DMS114 treated with DMSO at 0.1 percent for 48 hours (cell line): Measurements from ENCODE around the gene LYSMD4.
"Not testable (repeated sequence)": the region's sequence is repeated elsewhere in the genome, so short reads cannot be mapped to it uniquely, and the experiment has no call there.

Source experiments
- DNase-seq: peaks from one replicate; lab custom pipeline; 2025; ENCODE audit not compliant: unreplicated experiment; lab: John Stamatoyannopoulos, UW

The LYSMD4 gene

GRCh38 chr15:99733268-99734039 lies at the start of gene LYSMD4:
Gene LYSMD4 (minus strand): TSS chr15:99733437. CDS start chr15:99731999, 1,438 bp downstream.
- peak; percentile 95 for DNase-seq

GRCh38 chr15:99782029-99782428 lies 48.8 kb upstream of the LYSMD4 start:
- DNase-seq = not testable (repeated sequence)

GRCh38 chr15:99777144-99777543 lies 43.9 kb upstream of the LYSMD4 start:
- DNase-seq = no peak

- no peak for DNase-seq
These were observed 31.3 kb upstream of the LYSMD4 start for GRCh38 chr15:99764522-99764921.

DNA sequence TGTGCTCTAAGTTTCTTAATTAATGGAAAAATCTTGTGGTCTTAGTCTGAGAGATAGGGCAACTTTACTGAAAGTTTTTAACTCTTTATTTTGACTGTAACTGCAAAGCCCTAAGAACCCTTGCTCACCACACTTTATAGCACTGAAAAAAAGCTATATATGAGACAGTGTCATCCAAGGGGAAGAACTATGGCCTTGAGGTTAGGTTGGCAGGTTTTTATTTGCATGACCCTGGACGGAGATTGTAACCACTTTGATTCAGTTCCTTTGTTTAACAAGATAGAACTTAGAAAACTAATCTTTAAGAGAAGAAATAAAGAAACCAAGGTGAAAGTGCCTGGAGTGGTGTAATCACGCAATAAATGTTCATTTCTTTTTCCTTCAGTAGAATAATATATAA lies 30.6 kb upstream of the LYSMD4 start:
- no peak for DNase-seq

GRCh38 chr15:99762288-99762687 lies 29.1 kb upstream of the LYSMD4 start:
- no peak for DNase-seq

DNA sequence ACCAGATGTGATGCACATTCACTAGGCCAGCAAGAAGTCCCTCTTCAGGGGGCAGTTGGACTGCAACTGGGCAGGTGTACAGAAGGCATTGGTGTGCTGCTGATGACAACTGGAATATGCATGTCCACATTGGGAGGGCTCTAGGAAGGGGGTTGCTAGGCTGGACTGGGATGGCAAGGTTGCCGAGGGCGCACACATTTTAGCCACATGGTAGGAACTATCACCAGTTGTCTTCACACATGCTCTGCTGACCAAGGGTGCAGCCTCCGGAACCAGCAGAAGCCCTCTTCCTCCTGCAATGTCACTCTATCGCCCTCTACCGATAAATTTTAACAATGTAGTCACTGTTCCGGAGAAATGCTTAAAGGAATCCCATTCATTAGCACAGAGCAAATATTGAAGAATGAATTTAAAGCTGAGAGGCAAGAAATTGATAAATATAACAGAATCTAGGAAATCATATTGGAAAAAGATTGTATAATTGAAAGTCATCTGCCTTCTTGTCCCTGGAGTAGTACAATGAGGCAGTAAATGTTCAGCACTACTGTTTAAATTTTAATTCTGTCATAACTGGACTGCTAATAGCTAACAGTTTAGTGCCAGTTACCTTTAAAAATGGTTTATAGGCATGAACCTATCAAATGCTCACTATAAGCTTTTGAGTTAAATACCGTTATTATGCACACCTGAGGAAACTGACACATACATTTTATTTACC lies 22.6 kb upstream of the LYSMD4 start:
- peak; percentile 68 for DNase-seq

DNA sequence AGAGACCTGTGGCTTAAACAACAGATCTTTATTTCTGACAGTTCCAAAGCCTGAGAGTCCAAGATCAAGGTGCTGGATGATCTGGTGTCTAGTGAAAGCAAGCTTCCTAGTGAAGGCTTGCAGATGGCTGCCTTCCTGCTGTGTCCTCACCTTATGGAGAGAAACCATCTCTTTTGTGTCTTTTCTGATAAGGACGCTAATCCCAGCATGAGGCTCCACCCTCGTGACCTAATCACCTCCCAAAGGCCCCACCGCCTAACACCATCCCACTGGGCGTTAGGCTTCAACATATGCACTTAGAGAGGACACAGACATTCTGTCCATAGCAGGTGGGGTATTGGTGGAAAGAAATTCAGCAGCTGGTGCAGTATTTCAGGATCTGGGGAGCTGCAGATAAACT lies 19.8 kb upstream of the LYSMD4 start:
- no peak for DNase-seq

DNA sequence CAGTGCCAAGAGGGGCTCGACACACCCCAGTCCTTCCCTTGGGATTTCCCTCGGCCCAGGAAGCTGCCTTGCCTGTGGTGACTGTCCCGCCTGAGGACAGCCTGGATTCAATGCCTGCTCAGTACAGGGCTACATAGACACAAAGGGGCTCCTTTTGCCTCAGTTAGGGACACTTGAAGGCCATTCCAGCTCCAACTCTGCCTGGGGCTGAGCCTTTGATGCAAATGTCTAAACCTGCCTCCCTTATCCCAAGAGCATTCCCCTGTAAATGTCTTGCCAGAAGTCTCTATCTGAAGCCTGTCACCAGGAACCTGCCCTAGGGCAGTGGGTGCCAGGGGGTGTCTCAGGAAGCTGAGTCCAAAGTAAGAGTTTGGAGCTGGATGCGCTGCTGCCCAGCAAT lies 19.3 kb upstream of the LYSMD4 start:
- DNase-seq = no peak

GRCh38 chr15:99750326-99750725 lies 17.1 kb upstream of the LYSMD4 start:
- not testable (repeated sequence) for DNase-seq

DNA sequence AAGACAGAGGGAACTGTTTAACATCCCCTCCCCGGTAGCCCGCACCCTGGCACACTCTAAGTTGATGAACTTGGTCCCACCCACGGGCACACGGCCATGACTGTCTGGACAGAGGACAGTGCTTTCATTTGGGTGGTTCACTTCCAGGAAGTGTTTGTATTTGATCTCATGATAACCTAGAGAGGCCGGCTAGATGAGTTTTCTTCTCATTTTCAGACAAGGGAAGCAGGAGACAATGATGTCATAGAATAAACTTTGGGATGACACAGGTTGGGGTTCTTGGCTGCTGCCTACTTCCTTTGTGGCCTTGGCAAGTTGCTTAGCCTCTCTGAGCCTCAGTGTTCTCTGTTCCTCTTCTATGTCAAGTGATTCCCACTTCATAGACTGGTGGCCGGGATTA lies 16.1 kb upstream of the LYSMD4 start:
- no peak for DNase-seq

- no peak for DNase-seq
These were observed 12.3 kb upstream of the LYSMD4 start for GRCh38 chr15:99745370-99746086.

DNA sequence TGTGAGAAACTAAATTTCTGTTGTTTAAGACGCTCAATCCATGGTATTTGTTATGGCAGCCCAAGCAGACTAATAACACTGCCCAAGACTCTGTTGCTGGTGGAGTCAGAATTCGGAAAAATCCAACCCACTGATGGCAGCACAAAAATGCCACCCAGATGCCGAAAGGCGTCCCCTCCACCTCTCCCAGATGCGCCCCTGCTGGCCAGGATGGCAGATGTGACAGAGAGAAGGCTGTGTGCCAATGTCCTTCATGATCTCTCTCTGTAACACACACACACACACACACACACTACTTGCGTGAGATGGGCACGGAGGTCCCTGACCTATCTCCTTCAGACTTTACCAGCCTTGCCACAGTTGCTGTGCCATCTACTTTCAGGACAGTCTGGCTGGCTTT lies 10.9 kb upstream of the LYSMD4 start:
- no peak for DNase-seq

- DNase-seq = no peak
These were observed 8.6 kb upstream of the LYSMD4 start for GRCh38 chr15:99741835-99742234.

DNA sequence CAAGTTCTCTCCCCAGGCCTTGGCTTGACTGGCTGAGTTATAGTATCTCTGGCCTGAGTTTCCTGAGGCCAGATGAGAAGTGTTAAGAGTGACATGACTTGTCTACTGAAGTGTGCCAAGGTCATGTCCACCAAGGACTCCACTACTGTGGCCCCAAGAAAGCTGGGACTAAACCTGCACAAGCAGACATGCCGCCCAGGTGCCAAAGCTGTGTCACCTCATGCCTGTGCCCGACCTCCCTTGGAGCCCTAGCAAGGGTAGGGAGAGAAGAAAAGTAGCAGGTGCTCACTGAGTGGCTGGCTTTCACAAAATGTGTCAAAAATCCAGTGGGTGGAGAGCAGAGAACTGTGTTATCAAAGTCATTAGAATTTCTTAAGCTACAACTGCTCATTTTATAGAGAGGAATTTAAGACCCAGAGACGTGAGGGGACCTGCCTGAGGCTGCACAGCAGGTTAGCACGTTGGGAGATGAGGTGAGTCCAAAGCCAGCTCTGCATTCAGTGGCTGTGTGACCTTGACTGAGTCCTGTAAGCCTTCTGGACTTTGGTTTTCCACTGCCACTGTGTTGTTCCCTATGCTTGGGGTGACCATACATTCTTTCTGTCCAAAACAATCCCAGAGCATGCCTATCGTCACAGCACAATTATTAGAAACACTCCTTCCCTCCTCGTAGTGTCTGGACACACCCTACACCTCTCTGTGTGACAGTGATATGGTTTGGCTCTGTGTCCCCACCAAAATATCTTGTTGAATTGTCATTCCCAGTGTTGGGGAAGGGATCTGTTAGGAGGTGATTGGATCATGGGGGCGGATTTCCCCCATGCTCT lies 5.0 kb upstream of the LYSMD4 start:
- DNase-seq = no peak

- no peak for DNase-seq
These were observed 3.5 kb upstream of the LYSMD4 start for GRCh38 chr15:99736702-99737101.

DNA sequence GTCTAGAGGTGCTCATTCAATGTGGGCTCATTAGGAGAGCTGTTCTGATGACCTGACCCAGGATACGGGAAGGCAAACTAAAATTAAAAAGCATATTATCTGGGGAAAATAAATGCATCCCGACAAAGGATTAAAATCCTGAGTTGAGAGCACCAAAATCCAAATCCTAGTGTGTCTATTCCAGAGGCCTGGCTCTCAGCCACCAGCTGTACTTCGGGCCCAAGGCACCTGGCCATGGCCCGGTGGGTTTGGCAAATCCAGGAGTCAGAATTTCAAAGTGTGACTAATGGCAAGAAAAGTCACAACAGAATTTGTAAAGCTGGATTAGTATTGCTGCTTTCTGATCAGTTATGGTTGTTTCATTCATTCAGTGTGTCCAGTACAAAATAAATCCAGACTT lies 2.6 kb upstream of the LYSMD4 start:
- DNase-seq = no peak

- DNase-seq = no peak
These were observed 1.3 kb upstream of the LYSMD4 start for GRCh38 chr15:99734575-99734974.

DNA sequence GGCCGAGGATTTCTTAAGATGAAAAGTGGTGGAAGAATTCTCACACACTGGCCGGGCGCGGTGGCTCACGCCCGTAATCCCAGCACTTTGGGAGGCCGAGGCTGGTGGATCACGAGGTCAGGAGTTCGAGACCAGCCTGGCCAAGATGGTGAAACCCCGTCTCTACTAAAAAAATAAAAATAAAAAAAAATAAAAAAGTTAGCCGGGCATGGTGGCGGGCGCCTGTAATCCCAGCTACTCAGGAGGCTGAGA lies 729 bp upstream of the LYSMD4 start:
- DNase-seq = not testable (repeated sequence)

DNA sequence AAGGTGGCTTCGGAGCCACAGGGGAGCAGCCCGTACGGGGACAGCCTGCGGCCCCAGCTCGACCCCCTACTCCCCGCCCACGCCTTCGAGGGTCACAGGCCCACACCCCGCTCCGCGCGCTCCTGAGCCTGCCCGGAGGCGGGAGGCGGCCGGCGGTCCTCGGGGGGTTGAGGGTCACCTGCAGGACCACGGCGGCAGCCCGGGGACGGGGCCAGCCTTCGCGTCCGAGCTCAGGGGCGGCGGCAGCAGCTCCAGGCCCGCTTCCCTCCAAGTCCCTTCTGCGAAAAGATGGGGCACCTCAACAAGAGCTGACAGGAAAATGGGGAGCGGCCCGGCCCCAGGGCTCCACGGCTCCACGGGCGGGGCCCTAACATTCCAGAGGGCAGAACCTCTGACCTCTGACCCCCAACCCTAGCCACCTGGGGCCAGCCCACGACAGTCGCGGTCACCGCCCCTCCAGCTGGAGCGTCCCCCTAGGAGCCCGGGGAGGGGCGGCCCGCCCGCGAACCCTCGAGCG lies 428 bp downstream of the LYSMD4 start:
- DNase-seq = no peak

DNA sequence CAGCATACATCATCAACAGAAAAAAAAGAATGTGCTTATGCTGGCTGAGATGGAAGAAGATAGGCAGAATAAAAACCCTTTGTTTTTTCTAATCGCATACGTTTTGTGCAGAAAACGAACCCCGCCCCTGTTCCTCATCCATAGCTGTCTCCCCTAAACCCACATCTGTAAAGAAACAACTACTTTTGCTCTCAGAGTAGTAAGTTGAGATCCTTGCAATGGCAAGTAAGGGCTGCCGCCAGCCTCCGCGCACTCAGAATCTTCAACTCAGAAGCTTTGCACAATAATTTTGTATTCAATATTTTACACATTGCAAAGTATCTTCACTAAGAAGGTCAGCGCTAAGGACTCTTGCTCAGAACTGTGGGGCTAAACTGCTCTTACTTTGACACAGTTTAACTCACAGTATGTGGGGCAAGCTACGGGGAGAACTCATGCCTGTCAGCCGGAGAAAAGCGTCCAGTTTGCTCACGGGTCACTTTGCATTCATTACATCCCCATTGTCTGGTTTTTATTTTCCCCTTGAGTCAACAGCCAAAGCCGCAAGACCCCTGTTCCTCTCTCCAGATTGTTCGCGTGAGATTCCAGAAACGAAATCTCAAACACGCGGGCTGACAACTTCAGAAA lies 1.0 kb downstream of the LYSMD4 start:
- no peak for DNase-seq
